ENCODE data around the gene VPS35L.
"Not testable (repeated sequence)": the region's sequence is repeated elsewhere in the genome, so short reads cannot be mapped to it uniquely, and the experiment has no call there.

Gene VPS35L

GRCh38 chr16:19657831-19658230, 102.3 kb downstream of the VPS35L start:
- DNase-seq: no peak

GRCh38 chr16:19659554-19659953, 104.1 kb downstream of the VPS35L start:
- no peak for DNase-seq

GRCh38 chr16:19660432-19660831, 104.9 kb downstream of the VPS35L start:
- DNase-seq: no peak

GRCh38 chr16:19662351-19662750, 106.8 kb downstream of the VPS35L start:
- no peak for DNase-seq

- DNase-seq: no peak
Measured at GRCh38 chr16:19664166-19664565, 108.7 kb downstream of the VPS35L start.

GRCh38 chr16:19665313-19665712, 109.8 kb downstream of the VPS35L start:
- DNase-seq: not testable (repeated sequence)

GRCh38 chr16:19666477-19666876, 111.0 kb downstream of the VPS35L start:
- DNase-seq: no peak

- DNase-seq: no peak
Measured at GRCh38 chr16:19672378-19672777, 116.9 kb downstream of the VPS35L start.

GRCh38 chr16:19674485-19674884, 119.0 kb downstream of the VPS35L start:
- no peak for DNase-seq

GRCh38 chr16:19677402-19677801, 121.9 kb downstream of the VPS35L start:
- no peak for DNase-seq

- no peak for DNase-seq
Measured at GRCh38 chr16:19678804-19679203, 123.3 kb downstream of the VPS35L start.

GRCh38 chr16:19679281-19679680, 123.8 kb downstream of the VPS35L start:
- not testable (repeated sequence) for DNase-seq

GRCh38 chr16:19680881-19681340, 125.4 kb downstream of the VPS35L start:
- no peak for DNase-seq

- no peak for DNase-seq
Measured at GRCh38 chr16:19681637-19682036, 126.1 kb downstream of the VPS35L start.

- no peak for DNase-seq
Measured at GRCh38 chr16:19683453-19684236, 128.1 kb downstream of the VPS35L start.

- DNase-seq: no peak
Measured at GRCh38 chr16:19685176-19685575, 129.7 kb downstream of the VPS35L start.

GRCh38 chr16:19687279-19687678, 131.8 kb downstream of the VPS35L start:
- no peak for DNase-seq

- no peak for DNase-seq
Measured at GRCh38 chr16:19688396-19689024, 133.0 kb downstream of the VPS35L start.

GRCh38 chr16:19689342-19689741, 133.8 kb downstream of the VPS35L start:
- DNase-seq: no peak

- no peak for DNase-seq
Measured at GRCh38 chr16:19690196-19690595, 134.7 kb downstream of the VPS35L start.

- DNase-seq: no peak
Measured at GRCh38 chr16:19691161-19691711, 135.7 kb downstream of the VPS35L start.

- DNase-seq: no peak
Measured at GRCh38 chr16:19694989-19695388, 139.5 kb downstream of the VPS35L start.

GRCh38 chr16:19696328-19696727, 140.8 kb downstream of the VPS35L start:
- peak; percentile 4 for DNase-seq

GRCh38 chr16:19696961-19697360, 141.5 kb downstream of the VPS35L start:
- no peak for DNase-seq
